Osteoblast (primary cell): Measurements from ENCODE around the gene PDPK1. TPM values are rescaled to one million over a fixed set of nuclear protein-coding genes. Genes with fewer than 3 reads are reported as not detected.

Experiments
- DNase-seq: peaks from one replicate; pipeline ENCODE4 v3.0.0; 2011; ENCODE audit warnings: low spot score, mixed read lengths; ENCODE audit not compliant: insufficient read length; ENCODE audit errors: missing footprints
- H2AFZ ChIP-seq: 2 replicates; pipeline ENCODE4 v1.6.0; 2011; ENCODE audit warnings: mild to moderate bottlenecking, low read length
- H3K27ac ChIP-seq: 2 replicates; pipeline ENCODE4 v1.5.1; 2011; ENCODE audit warnings: mild to moderate bottlenecking, low read depth, low read length, moderate library complexity
- H3K27me3 ChIP-seq: 2 replicates; pipeline ENCODE4 v1.6.0; 2012; ENCODE audit warnings: mild to moderate bottlenecking, control low read depth, inconsistent platforms, low read length, moderate library complexity; ENCODE audit not compliant: insufficient read depth
- H3K36me3 ChIP-seq: 2 replicates; pipeline ENCODE4 v1.5.1; 2011; ENCODE audit warnings: mild to moderate bottlenecking, low read length, control low read depth, moderate library complexity; ENCODE audit not compliant: insufficient read depth
- H3K4me1 ChIP-seq: 2 replicates; pipeline ENCODE4 v1.5.1; 2011; ENCODE audit warnings: mild to moderate bottlenecking, low read length, control low read depth, moderate library complexity; ENCODE audit not compliant: insufficient read depth
- H3K4me2 ChIP-seq: 2 replicates; pipeline ENCODE4 v1.6.0; 2011; ENCODE audit warnings: mild to moderate bottlenecking, low read length; ENCODE audit not compliant: insufficient read depth
- H3K4me3 ChIP-seq: fragments of 200-600 bp; sonication (generic); 3 replicates; pipeline ENCODE4 v1.5.1; 2012; ENCODE audit warnings: mild to moderate bottlenecking, low read length, inconsistent platforms; ENCODE audit not compliant: insufficient read depth
- H3K79me2 ChIP-seq: 2 replicates; pipeline ENCODE4 v1.6.0; 2012; ENCODE audit warnings: mild to moderate bottlenecking, low read length, control low read depth, inconsistent platforms; ENCODE audit not compliant: insufficient read depth
- H3K9me3 ChIP-seq: 2 replicates; pipeline ENCODE4 v1.5.1; 2011; ENCODE audit warnings: low read depth, low read length, control low read depth
- H4K20me1 ChIP-seq: 2 replicates; pipeline ENCODE4 v1.6.0; 2012; ENCODE audit warnings: mild to moderate bottlenecking, low read length, control low read depth; ENCODE audit not compliant: insufficient read depth
- total RNA-seq: library from RNA; depleted of rRNA; stranded (reverse); fragments of >200 nt; gene quantifications from 2 replicates; pipeline ENCODE4 v1.2.3, GENCODE V29; 2012
- TF ChIP-seq, protein P1 (sequence below): IDR thresholded peaks from 2 replicates; pipeline ENCODE4 v1.5.1; 2011; ENCODE audit warnings: mild to moderate bottlenecking, low read depth, low read length, moderate library complexity; ENCODE audit errors: extremely low read depth

The PDPK1 gene
- total RNA-seq, 1 donor, result 23.2 TPM

DNA sequence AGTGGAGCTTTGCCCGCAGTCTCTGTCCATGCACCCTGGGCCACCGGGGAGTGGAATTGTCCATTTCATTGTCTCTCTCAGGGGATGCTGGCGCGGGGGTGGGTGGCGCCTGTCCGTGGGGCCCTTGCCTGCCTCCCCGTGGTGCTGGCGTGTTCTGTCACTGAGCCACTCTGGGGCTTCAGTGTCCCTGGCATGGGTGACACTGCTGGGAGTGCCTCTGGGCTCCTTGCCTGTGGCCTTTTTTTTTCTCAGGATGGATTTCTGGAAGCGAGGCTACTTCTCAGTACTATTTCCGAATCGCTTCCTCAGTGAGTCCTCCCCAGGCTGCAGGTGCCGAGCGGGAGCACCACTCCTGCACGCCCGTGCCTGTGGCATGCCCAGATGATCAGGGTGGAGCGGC, 55.0 kb downstream of the PDPK1 start:
- Histone ChIP-seq H4K20me1 (peaks cover 25% of the 10 kb centered on the region), H3K79me2 (peaks cover 50% of the 10 kb centered on the region), H3K27ac (no peak overlapping the region), H3K36me3 (peaks cover 31% of the 10 kb centered on the region), H3K9me3 (no peaks in the 10 kb centered on the region), H2AFZ (no peak overlapping the region), H3K4me1 (peaks cover 10% of the 10 kb centered on the region), H3K27me3 (no peaks in the 10 kb centered on the region), H3K4me3 (no peak overlapping the region), H3K4me2 (no peak overlapping the region)
- peak; percentile 57 for DNase-seq
- TF ChIP-seq, protein P1, sequence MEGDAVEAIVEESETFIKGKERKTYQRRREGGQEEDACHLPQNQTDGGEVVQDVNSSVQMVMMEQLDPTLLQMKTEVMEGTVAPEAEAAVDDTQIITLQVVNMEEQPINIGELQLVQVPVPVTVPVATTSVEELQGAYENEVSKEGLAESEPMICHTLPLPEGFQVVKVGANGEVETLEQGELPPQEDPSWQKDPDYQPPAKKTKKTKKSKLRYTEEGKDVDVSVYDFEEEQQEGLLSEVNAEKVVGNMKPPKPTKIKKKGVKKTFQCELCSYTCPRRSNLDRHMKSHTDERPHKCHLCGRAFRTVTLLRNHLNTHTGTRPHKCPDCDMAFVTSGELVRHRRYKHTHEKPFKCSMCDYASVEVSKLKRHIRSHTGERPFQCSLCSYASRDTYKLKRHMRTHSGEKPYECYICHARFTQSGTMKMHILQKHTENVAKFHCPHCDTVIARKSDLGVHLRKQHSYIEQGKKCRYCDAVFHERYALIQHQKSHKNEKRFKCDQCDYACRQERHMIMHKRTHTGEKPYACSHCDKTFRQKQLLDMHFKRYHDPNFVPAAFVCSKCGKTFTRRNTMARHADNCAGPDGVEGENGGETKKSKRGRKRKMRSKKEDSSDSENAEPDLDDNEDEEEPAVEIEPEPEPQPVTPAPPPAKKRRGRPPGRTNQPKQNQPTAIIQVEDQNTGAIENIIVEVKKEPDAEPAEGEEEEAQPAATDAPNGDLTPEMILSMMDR, result no peak

DNA sequence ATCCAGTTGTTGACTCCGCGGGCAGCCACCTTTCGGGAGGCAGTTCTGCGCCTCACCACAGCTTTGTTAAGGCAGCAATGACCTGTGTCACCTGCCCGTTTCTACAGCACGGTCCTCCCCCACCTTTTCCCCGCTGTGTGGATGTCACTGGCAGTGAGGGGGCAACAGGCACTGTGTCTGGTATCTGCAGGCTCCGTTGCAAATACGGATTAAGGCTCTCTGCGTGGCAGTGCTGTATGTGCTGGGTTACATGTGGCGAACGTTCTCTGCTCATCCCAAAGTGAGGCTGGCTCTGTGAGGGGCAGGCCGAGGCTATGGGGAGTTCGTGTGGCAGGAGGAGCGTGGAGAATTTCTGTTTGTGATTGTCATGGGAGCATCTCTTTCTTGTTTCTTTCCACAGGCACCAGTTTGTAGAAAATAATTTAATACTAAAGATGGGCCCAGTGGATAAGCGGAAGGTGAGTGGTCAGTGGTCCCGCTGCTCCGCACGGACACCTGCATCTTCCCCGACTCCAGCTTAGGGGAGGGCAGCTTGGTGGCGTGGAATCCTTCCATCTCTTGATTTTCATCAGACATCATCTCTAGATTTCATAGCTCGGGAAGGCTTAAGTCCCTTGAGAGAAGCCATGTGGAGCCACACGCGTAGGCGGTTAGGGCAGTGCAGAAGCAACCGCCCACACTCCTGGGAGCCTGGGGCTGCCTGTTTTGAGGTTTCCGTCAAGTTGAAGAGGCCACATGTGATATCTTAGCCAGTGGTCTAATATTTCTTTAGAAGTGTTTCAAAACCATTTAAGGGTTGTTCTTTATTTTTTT, 57.8 kb downstream of the PDPK1 start:
- H3K4me1 ChIP-seq, result peaks cover 2% of the 10 kb centered on the region
- H3K4me3 ChIP-seq, result no peak overlapping the region
- H3K4me2 ChIP-seq, result no peak overlapping the region
- no peak overlapping the region for H2AFZ ChIP-seq
- TF ChIP-seq, protein P1, result no peak
- H3K27ac ChIP-seq, result no peak overlapping the region
- DNase-seq, result peak; percentile 65
- H3K79me2 ChIP-seq, result peaks cover 44% of the 10 kb centered on the region
- H3K36me3 ChIP-seq, result peaks cover 26% of the 10 kb centered on the region
- H3K27me3 ChIP-seq, result no peaks in the 10 kb centered on the region
- peaks cover 16% of the 10 kb centered on the region for H4K20me1 ChIP-seq
- no peaks in the 10 kb centered on the region for H3K9me3 ChIP-seq

DNA sequence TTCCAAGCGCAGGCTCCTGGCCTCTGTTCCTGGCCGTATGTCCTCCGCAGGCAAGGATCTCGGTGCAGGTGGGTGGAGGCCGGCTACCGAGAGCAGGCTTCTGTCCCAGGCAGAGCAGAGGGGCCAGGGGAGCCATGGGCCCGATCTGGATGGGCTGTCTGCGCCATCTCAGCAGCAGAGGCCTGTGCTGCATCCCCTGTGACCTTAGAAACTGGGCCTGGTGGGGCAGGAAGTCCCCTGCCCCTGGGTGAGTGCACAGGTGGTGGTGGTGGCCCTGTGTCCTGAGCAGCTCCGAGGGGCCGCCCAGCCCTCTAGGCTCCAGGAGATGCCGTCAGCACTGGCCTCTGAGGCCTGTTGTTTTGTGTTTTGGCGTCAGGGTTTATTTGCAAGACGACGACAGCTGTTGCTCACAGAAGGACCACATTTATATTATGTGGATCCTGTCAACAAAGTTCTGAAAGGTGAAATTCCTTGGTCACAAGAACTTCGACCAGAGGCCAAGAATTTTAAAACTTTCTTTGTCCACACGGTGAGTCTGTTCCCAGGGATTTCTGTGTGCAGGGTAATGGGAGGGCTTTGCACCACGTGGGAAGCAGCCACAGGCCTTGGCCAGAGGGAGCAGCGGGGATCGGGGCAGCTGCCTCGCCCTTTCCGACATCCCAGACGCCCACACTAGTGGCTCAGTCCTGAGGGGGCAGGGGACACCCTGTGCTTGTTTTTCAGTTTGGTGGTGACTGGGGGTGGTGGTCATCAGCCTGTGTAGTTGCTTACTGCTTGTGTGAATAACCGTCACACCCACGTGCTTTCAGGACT, 59.1 kb downstream of the PDPK1 start:
- H4K20me1 ChIP-seq, result peaks cover 16% of the 10 kb centered on the region
- H3K27ac ChIP-seq, result no peak overlapping the region
- no peaks in the 10 kb centered on the region for H3K9me3 ChIP-seq
- TF ChIP-seq, protein P1, result no peak
- peak; percentile 51 for DNase-seq
- H3K4me1 ChIP-seq, result no peaks in the 10 kb centered on the region
- H3K4me2 ChIP-seq, result no peak overlapping the region
- no peaks in the 10 kb centered on the region for H3K27me3 ChIP-seq
- H3K36me3 ChIP-seq, result peaks cover 26% of the 10 kb centered on the region
- H3K79me2 ChIP-seq, result peaks cover 39% of the 10 kb centered on the region
- H3K4me3 ChIP-seq, result no peak overlapping the region
- no peak overlapping the region for H2AFZ ChIP-seq

DNA sequence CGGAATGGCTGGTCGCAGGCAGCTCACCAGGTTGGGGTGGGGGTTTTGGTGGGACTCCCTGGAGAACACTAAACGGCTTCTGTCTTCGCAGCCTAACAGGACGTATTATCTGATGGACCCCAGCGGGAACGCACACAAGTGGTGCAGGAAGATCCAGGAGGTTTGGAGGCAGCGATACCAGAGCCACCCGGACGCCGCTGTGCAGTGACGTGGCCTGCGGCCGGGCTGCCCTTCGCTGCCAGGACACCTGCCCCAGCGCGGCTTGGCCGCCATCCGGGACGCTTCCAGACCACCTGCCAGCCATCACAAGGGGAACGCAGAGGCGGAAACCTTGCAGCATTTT, 59.7 kb downstream of the PDPK1 start:
- TF ChIP-seq, protein P1, result no peak
- Histone ChIP-seq H3K4me2 (no peak overlapping the region), H3K36me3 (peaks cover 26% of the 10 kb centered on the region), H3K4me3 (no peak overlapping the region), H3K27me3 (no peaks in the 10 kb centered on the region), H3K79me2 (peaks cover 33% of the 10 kb centered on the region), H2AFZ (no peak overlapping the region), H3K9me3 (no peaks in the 10 kb centered on the region), H4K20me1 (peaks cover 13% of the 10 kb centered on the region), H3K4me1 (no peaks in the 10 kb centered on the region), H3K27ac (no peak overlapping the region)
- DNase-seq, result peak; percentile 59
